ENCODE data around the gene NEK7. TPM values are rescaled to one million over a fixed set of nuclear protein-coding genes. Genes with fewer than 3 reads are reported as not detected.

The NEK7 gene
- total and polyA plus RNA-seq, 2 of the 4 experiments (the other 2 are of a cell fraction): 89.0 to 467 TPM

DNA sequence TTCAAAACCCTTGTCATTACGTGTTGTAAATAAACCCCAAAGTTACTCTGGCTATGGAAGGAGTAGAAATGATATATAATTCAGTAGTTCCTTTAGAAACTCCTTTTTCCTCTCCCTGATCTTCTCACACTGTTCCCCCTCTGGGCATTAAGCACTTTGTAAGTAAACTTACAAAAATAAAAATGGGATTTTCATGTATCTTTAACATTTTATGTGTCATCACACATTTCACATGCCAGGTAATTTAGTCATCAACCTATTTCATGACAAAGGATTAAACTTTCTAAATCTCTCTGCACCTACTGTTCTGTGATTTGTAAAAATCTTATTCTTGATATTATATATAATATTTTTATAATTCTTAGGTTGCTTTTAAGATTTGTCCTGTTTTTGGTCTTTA is 176.9 kb downstream of the NEK7 start:
- Histone ChIP-seq H3K9me3 (ENCODE audit: control insufficient read depth, insufficient read depth, low read length) (no peaks in the 10 kb centered on the region), H2BK20ac (ENCODE audit: low read depth, low read length) (no peak overlapping the region), H2BK5ac (ENCODE audit: low read depth, low read length, poor library complexity, severe bottlenecking) (no peak overlapping the region), H4K20me1 (ENCODE audit: insufficient read depth, low read length) (no peaks in the 10 kb centered on the region), H3K9ac (ENCODE audit: low read depth, low read length) (no peak overlapping the region), H2AK9ac (replicated peaks; ENCODE audit: low read depth, low read length, poor library complexity) (no peak overlapping the region), H3K79me1 (ENCODE audit: low read depth in 1 of 2, low read length in 2 of 2) (no peaks in the 10 kb centered on the region), H3K4ac (ENCODE audit: low read depth, low read length) (no peak overlapping the region), H2AK5ac (ENCODE audit: low read depth, low read length) (no peak overlapping the region), H2BK120ac (ENCODE audit: low read depth, low read length) (no peak overlapping the region), H4K8ac (ENCODE audit: low read depth in 2 of 2, low read length in 2 of 2) (no peak overlapping the region), H3K4me3 (ENCODE audit: insufficient read depth, low read depth, low read length) (no peak overlapping the region), H4K5ac (ENCODE audit: low read depth, low read length) (no peak overlapping the region), H3K36me3 (ENCODE audit: control insufficient read depth, insufficient read depth, low read length) (no peaks in the 10 kb centered on the region), H2AFZ (replicated peaks; ENCODE audit: low read length, poor library complexity) (no peak overlapping the region), H3K56ac (ENCODE audit: extremely low read depth, insufficient read depth, low read length) (no peak overlapping the region), H3K27ac (ENCODE audit: insufficient read depth, low read length) (no peak overlapping the region), H2BK15ac (ENCODE audit: low read depth, low read length) (no peak overlapping the region), H3K9me1 (ENCODE audit: insufficient read depth, low read length) (no peaks in the 10 kb centered on the region), H3K14ac (replicated peaks; ENCODE audit: low read depth, low read length) (no peak overlapping the region), H3K4me2 (ENCODE audit: low read depth, low read length) (no peak overlapping the region), H3K4me1 (ENCODE audit: control insufficient read depth, insufficient read depth, low read length) (no peaks in the 10 kb centered on the region; the same call in 1 of the 2 replicates), H3K18ac (ENCODE audit: low read depth, low read length) (no peak overlapping the region), H3K23ac (ENCODE audit: low read depth, low read length) (no peak overlapping the region), H4K91ac (ENCODE audit: insufficient read depth, low read depth, low read length) (no peak overlapping the region), H3K27me3 (ENCODE audit: control insufficient read depth, insufficient read depth, low read length) (no peaks in the 10 kb centered on the region)
- intact Hi-C loops (cut with micrococcal nuclease): no loop called here
- TF ChIP-seq CEBPB (IDR thresholded peaks at IDR 0.05; ENCODE audit: low read depth, low read length) (peak; percentile 23; the same call in 1 of the 2 replicates), RFX5 (IDR thresholded peaks at IDR 0.05; ENCODE audit: low read depth, low read length) (no peak)
- BruUV-seq (replicated peaks): no TSS peak
- in situ Hi-C loops (cut with MboI; ENCODE audit: low sequenced_read_pairs): no loop called here
- DNase-seq (peak; percentile 67), ATAC-seq (ENCODE audit: low read depth) (no peak)
- CTCF ChIA-PET: no interaction called here
- WGBS, 2 experiments (ENCODE audit: extremely low coverage in 2 of 2, insufficient read length in 1 of 2): no CpG with 5 or more reads among the region's 1 CpG
- POLR2A ChIA-PET (ENCODE audit: unreplicated experiment): no interaction called here
- dilution Hi-C loops (cut with HindIII; ENCODE audit: low sequenced_read_pairs, unreplicated experiment): no loop called here
